ENCODE measurements around the gene FTCD. TPM values are rescaled to one million over a fixed set of nuclear protein-coding genes. Genes with fewer than 3 reads are reported as not detected.

Gene FTCD
- total RNA-seq, 1 donor from 2014 or later = 0.85 TPM

- no peak for TF ChIP-seq CTCF (IDR thresholded peaks at IDR 0.05)
- peaks cover 21 to 27% of the 10 kb centered on the region in 2 donors for H3K4me1 ChIP-seq
- peak overlapping the region; percentile 98 to 99 for H3K27ac ChIP-seq
- no peak overlapping the region for H3K4me3 ChIP-seq
- H3K9me3 ChIP-seq = no peaks in the 10 kb centered on the region
- H3K36me3 ChIP-seq = no peaks in the 10 kb centered on the region
- intact Hi-C loops (cut with DNase I) = no loop called here
- H3K27me3 ChIP-seq = no peaks in the 10 kb centered on the region
- DNase-seq (ENCODE audit: low spot score in 2 of 2) = peak in 1 of 2 donors; percentile 66
These were observed 60.2 kb downstream of the FTCD start for GRCh38 chr21:46095083-46095719.

- DNase-seq (ENCODE audit: low spot score in 2 of 2) = peak in 1 of 2 donors; percentile 53
- intact Hi-C loops (cut with DNase I) = no loop called here
- TF ChIP-seq CTCF (IDR thresholded peaks at IDR 0.05) = no peak
- Histone ChIP-seq H3K27me3 (no peaks in the 10 kb centered on the region), H3K4me3 (no peak overlapping the region), H3K9me3 (no peaks in the 10 kb centered on the region), H3K36me3 (no peaks in the 10 kb centered on the region), H3K27ac (peak overlapping the region; percentile 98 to 99), H3K4me1 (peaks cover 21 to 26% of the 10 kb centered on the region in 2 donors)
These were observed 60.8 kb downstream of the FTCD start for GRCh38 chr21:46094401-46095082.

- DNase-seq (ENCODE audit: low spot score in 2 of 2) = peak in 1 of 2 donors; percentile 60
- peaks cover 21 to 24% of the 10 kb centered on the region in 2 donors for H3K4me1 ChIP-seq
These were observed 61.5 kb downstream of the FTCD start for GRCh38 chr21:46093668-46094400.

GRCh38 chr21:46092811-46093667 lies 62.3 kb downstream of the FTCD start:
- Histone ChIP-seq H3K9me3 (peaks cover 0 to 9% of the 10 kb centered on the region in 2 donors), H3K36me3 (no peaks in the 10 kb centered on the region), H3K27me3 (no peaks in the 10 kb centered on the region), H3K4me3 (no peak overlapping the region), H3K27ac (peak overlapping the region; percentile 98 to 99), H3K4me1 (peaks cover 21 to 24% of the 10 kb centered on the region in 2 donors)
- TF ChIP-seq CTCF (IDR thresholded peaks at IDR 0.05) = peak in 1 of 3 experiments; percentile 5
- intact Hi-C loops (cut with DNase I) = loop anchor here (1.0 kb wide), 3 partner anchors 32 to 115 kb away; no protein-coding TSS in a partner anchor
- no peak for DNase-seq (ENCODE audit: low spot score in 2 of 2)

More at GRCh38 chr21:46093668-46094400, 61.5 kb downstream of the FTCD start:
- Histone ChIP-seq H3K4me3 (no peak overlapping the region), H3K27me3 (no peaks in the 10 kb centered on the region), H3K36me3 (no peaks in the 10 kb centered on the region), H3K27ac (peak overlapping the region; percentile 98 to 99), H3K9me3 (peaks cover 0 to under 1% of the 10 kb centered on the region in 2 donors)
- intact Hi-C loops (cut with DNase I) = no loop called here
- no peak for TF ChIP-seq CTCF (IDR thresholded peaks at IDR 0.05)
